Uterine smooth muscle cell (primary cell): ENCODE data around the gene SLC12A5. TPM values are rescaled to one million over a fixed set of nuclear protein-coding genes. Genes with fewer than 3 reads are reported as not detected.

Source experiments
- total RNA-seq: library from RNA; depleted of rRNA; stranded (reverse); fragments of >200 nt; gene quantifications from 2 replicates; pipeline ENCODE4 v1.2.3, GENCODE V29; 2014

The SLC12A5 gene
- total RNA-seq, result under 0.01 TPM in 1 of 2 replicates, not detected in the other

GRCh38 chr20:46028772-46029371, at the start of gene SLC12A5:
SLC12A5 (plus strand) TSS chr20:46029215; CDS start chr20:46029345, 130 bp downstream.

GRCh38 chr20:46089417-46090388, 60.7 kb downstream of the SLC12A5 start, which contains the start of gene NCOA5:
NCOA5 (minus strand) TSS chr20:46089962; CDS start chr20:46079424, 10,538 bp downstream.

Other genes starting within 250 kb of the SLC12A5 start
- gene WFDC3, start 237.3 kb upstream of the SLC12A5 start, total RNA-seq, result 0.44 and 0.50 TPM in 2 replicates
- 18.5 and 27.4 TPM in 2 replicates for gene DNTTIP1, start 237.3 kb upstream of the SLC12A5 start, total RNA-seq
- 17.6 and 46.8 TPM in 2 replicates for gene UBE2C, start 216.6 kb upstream of the SLC12A5 start, total RNA-seq
- gene TNNC2, start 201.9 kb upstream of the SLC12A5 start, total RNA-seq, result 0.12 and 0.44 TPM in 2 replicates
- gene SNX21, start 195.4 kb upstream of the SLC12A5 start, total RNA-seq, result 58.0 and 65.3 TPM in 2 replicates
- 33.4 and 41.5 TPM in 2 replicates for gene ACOT8, start 171.8 kb upstream of the SLC12A5 start, total RNA-seq
- gene ZSWIM3, start 171.6 kb upstream of the SLC12A5 start, total RNA-seq, result 4.9 and 5.4 TPM in 2 replicates
- 3.3 and 4.0 TPM in 2 replicates for gene ZSWIM1, start 148.0 kb upstream of the SLC12A5 start, total RNA-seq
- 0.62 and 1.5 TPM in 2 replicates for gene SPATA25, start 141.6 kb upstream of the SLC12A5 start, total RNA-seq
- 6.1 and 6.5 TPM in 2 replicates for gene NEURL2, start 138.0 kb upstream of the SLC12A5 start, total RNA-seq
- 50.4 and 69.5 TPM in 2 replicates for gene CTSA, start 137.9 kb upstream of the SLC12A5 start, total RNA-seq
- gene PLTP, start 117.1 kb upstream of the SLC12A5 start, total RNA-seq, result 7.0 and 23.5 TPM in 2 replicates
- gene PCIF1, start 94.5 kb upstream of the SLC12A5 start, total RNA-seq, result 11.5 and 12.9 TPM in 2 replicates
- 13.6 and 17.9 TPM in 2 replicates for gene ZNF335, start 57.0 kb upstream of the SLC12A5 start, total RNA-seq
- under 0.01 and 0.77 TPM in 2 replicates for gene MMP9, start 20.3 kb upstream of the SLC12A5 start, total RNA-seq
- gene NCOA5, start 60.7 kb downstream of the SLC12A5 start, total RNA-seq, result 9.2 and 11.1 TPM in 2 replicates
- gene CD40, start 89.1 kb downstream of the SLC12A5 start, total RNA-seq, result 1.1 and 2.0 TPM in 2 replicates